SK-N-SH (cell line): ENCODE data around the gene CR1L. TPM values are rescaled to one million over a fixed set of nuclear protein-coding genes. Genes with fewer than 3 reads are reported as not detected.

ENCODE experiments used
- CTCF ChIA-PET: fragments of 300-600, 350-600 bp; formaldehyde crosslinking; extraction: SDS; loops from one replicate; lab custom pipeline; 2021; lab: Yijun Ruan, JAX
- POLR2A ChIA-PET: fragments of 350-600 bp; sonication (Branson Sonifier 250); formaldehyde crosslinking; extraction: SDS; loops from one replicate; lab custom pipeline; 2020; ENCODE audit warnings: antibody characterized with exemption, inconsistent platforms; lab: Yijun Ruan, JAX
- DNase-seq: peaks from one replicate; pipeline ENCODE4 v3.0.0; 2012
- H2AFZ ChIP-seq: fragments of 200-600 bp; sonication (generic); 2 replicates; pipeline ENCODE4 v1.8.1; 2016; ENCODE audit warnings: antibody characterized with exemption, mild to moderate bottlenecking, low read depth
- H3F3A ChIP-seq: fragments of 200-600 bp; sonication (generic); replicated peaks from 2 replicates; pipeline ENCODE3; 2016; ENCODE audit warnings: antibody characterized with exemption, mild to moderate bottlenecking; ENCODE audit not compliant: insufficient read depth
- H3K27ac ChIP-seq, 2 experiments: fragments of 200-500 bp in 1 of 2; fragments of 200-600 bp in 1 of 2; sonication (Bioruptor generic) in 1 of 2; sonication (generic), shearing (Covaris generic) in 1 of 2; 2 replicates each; pipeline versions ENCODE4 v1.5.1 to v1.6.1; 2014 to 2016; ENCODE audit warnings: low read depth in 2 of 2, inconsistent platforms in 1 of 2, low read length in 1 of 2, mild to moderate bottlenecking in 1 of 2, mixed read lengths in 1 of 2
- H3K27me3 ChIP-seq: fragments of 200-600 bp; sonication (generic), shearing (Covaris generic); 2 replicates; pipeline ENCODE4 v1.6.1; 2016; ENCODE audit warnings: mixed run types; ENCODE audit not compliant: insufficient read depth
- H3K36me3 ChIP-seq, 2 experiments: fragments of 200-500 bp in 1 of 2; fragments of 200-600 bp in 1 of 2; sonication (Bioruptor generic) in 1 of 2; sonication (generic) in 1 of 2; replicated peaks in 1 of 2; 2 replicates each; pipeline versions ENCODE3 to v1.5.1; 2014 to 2016; ENCODE audit warnings: low read length in 1 of 2, mild to moderate bottlenecking in 1 of 2; ENCODE audit not compliant: insufficient read depth in 2 of 2, control insufficient read depth in 1 of 2
- H3K4me1 ChIP-seq, 2 experiments: fragments of 200-500 bp in 1 of 2; fragments of 200-600 bp in 1 of 2; sonication (Bioruptor generic) in 1 of 2; sonication (generic), shearing (Covaris generic) in 1 of 2; 2 replicates each; pipeline versions ENCODE4 v1.5.1 to v1.6.1; 2014 to 2016; ENCODE audit warnings: low read depth in 1 of 2, low read length in 1 of 2, mixed run types in 1 of 2; ENCODE audit not compliant: insufficient read depth in 2 of 2, control insufficient read depth in 1 of 2
- H3K4me2 ChIP-seq: fragments of 200-600 bp; sonication (generic), shearing (Covaris generic); 2 replicates; pipeline ENCODE4 v1.6.1; 2017; ENCODE audit warnings: mixed run types
- H3K4me3 ChIP-seq, 2 experiments: fragments of 200-500 bp in 1 of 2; fragments of 200-600 bp in 1 of 2; sonication (Bioruptor generic) in 1 of 2; sonication (generic), shearing (Covaris generic) in 1 of 2; 2 replicates each; pipeline versions ENCODE4 v1.5.1 to v1.8.1; 2014 to 2016; ENCODE audit warnings: low read depth in 2 of 2, inconsistent platforms in 1 of 2, low read length in 1 of 2, mild to moderate bottlenecking in 1 of 2, mixed read lengths in 1 of 2, moderate library complexity in 1 of 2
- H3K79me2 ChIP-seq: fragments of 200-600 bp; sonication (generic); 2 replicates; pipeline ENCODE4 v1.8.1; 2017; ENCODE audit warnings: mild to moderate bottlenecking; ENCODE audit not compliant: insufficient read depth
- H3K9ac ChIP-seq: fragments of 200-600 bp; sonication (generic); 2 replicates; pipeline ENCODE4 v1.6.1; 2017; ENCODE audit warnings: mixed run types
- H3K9me2 ChIP-seq: fragments of 200-600 bp; sonication (generic); 2 replicates; pipeline ENCODE4 v1.6.1; 2017; ENCODE audit warnings: mixed run types
- H3K9me3 ChIP-seq: fragments of 200-600 bp; sonication (generic); 2 replicates; pipeline ENCODE4 v1.6.1; 2017; ENCODE audit warnings: mixed run types, mild to moderate bottlenecking, moderate library complexity
- H4K20me1 ChIP-seq: fragments of 200-600 bp; sonication (generic); 2 replicates; pipeline ENCODE4 v1.6.1; 2017; ENCODE audit warnings: mild to moderate bottlenecking, mixed run types; ENCODE audit not compliant: insufficient read depth
- ELF1 ChIP-seq: IDR thresholded peaks from 2 replicates; pipeline ENCODE4 v1.4.0; 2012
- FOSL2 ChIP-seq: IDR thresholded peaks from 2 replicates; pipeline ENCODE4 v1.4.0; 2012; ENCODE audit warnings: low read depth, mild to moderate bottlenecking, moderate library complexity, borderline replicate concordance
- GABPA ChIP-seq: IDR thresholded peaks from 2 replicates; pipeline ENCODE4 v1.4.0; 2012; ENCODE audit warnings: low read depth, mild to moderate bottlenecking
- JUND ChIP-seq: IDR thresholded peaks from 2 replicates; pipeline ENCODE4 v1.4.0; 2012
- MEF2A ChIP-seq: IDR thresholded peaks from 2 replicates; pipeline ENCODE4 v1.4.0; 2012; ENCODE audit warnings: low read depth, borderline replicate concordance
- NFIC ChIP-seq: IDR thresholded peaks from 2 replicates; pipeline ENCODE4 v1.4.0; 2012; ENCODE audit warnings: borderline replicate concordance
- RAD21 ChIP-seq: IDR thresholded peaks from 2 replicates; pipeline ENCODE4 v1.6.1; 2012; ENCODE audit warnings: mild to moderate bottlenecking, low read length
- RCOR1 ChIP-seq: fragments of 150-350 bp; IDR thresholded peaks from 2 replicates; pipeline ENCODE4 v1.6.1; 2017; ENCODE audit warnings: antibody characterized with exemption, low read length
- SMC3 ChIP-seq: IDR thresholded peaks from 2 replicates; pipeline ENCODE4 v1.6.1; 2012; ENCODE audit warnings: low read depth, low read length, improper control_type of control experiment
- TAF1 ChIP-seq: IDR thresholded peaks from 2 replicates; pipeline ENCODE4 v1.6.1; 2012; ENCODE audit warnings: low read depth, mild to moderate bottlenecking, low read length, moderate library complexity, borderline replicate concordance
- WGBS: methylation state at CpG from one replicate; pipeline ENCODE4 v1.1.6; 2017; ENCODE audit warnings: low lambda C conversion rate; 5-methylcytosine and 5-hydroxymethylcytosine counted together
- polyA plus RNA-seq, 3 experiments: library from polyadenylated mRNA; depleted of rRNA; stranded (reverse); fragments of >200 nt; gene quantifications; 2 replicates each; pipeline ENCODE4 v1.2.3, GENCODE V29; 2012
- TF ChIP-seq, protein P1 (sequence below): IDR thresholded peaks from 2 replicates; pipeline ENCODE4 v1.4.0; 2012; ENCODE audit warnings: low read depth, borderline replicate concordance
- TF ChIP-seq, protein P2 (sequence below): fragments of 150-350 bp; IDR thresholded peaks from 2 replicates; pipeline ENCODE4 v1.6.1; 2017; ENCODE audit warnings: antibody characterized with exemption, low read length, low read depth, borderline replicate concordance
- TF ChIP-seq, protein P3 (sequence below): fragments of 200-600 bp; sonication (generic); IDR thresholded peaks from 2 replicates; pipeline ENCODE4 v1.6.1; 2017; ENCODE audit warnings: antibody characterized with exemption, mild to moderate bottlenecking, moderate library complexity
- TF ChIP-seq, protein P4 (sequence below): IDR thresholded peaks from 2 replicates; pipeline ENCODE4; 2012
- TF ChIP-seq, protein P5 (sequence below): IDR thresholded peaks from 2 replicates; pipeline ENCODE4 v1.4.0; 2012; ENCODE audit warnings: low read depth, borderline replicate concordance

CR1L gene
- polyA plus RNA-seq, 1 of the 3 experiments (the other 2 are of a cell fraction) = not detected

DNA sequence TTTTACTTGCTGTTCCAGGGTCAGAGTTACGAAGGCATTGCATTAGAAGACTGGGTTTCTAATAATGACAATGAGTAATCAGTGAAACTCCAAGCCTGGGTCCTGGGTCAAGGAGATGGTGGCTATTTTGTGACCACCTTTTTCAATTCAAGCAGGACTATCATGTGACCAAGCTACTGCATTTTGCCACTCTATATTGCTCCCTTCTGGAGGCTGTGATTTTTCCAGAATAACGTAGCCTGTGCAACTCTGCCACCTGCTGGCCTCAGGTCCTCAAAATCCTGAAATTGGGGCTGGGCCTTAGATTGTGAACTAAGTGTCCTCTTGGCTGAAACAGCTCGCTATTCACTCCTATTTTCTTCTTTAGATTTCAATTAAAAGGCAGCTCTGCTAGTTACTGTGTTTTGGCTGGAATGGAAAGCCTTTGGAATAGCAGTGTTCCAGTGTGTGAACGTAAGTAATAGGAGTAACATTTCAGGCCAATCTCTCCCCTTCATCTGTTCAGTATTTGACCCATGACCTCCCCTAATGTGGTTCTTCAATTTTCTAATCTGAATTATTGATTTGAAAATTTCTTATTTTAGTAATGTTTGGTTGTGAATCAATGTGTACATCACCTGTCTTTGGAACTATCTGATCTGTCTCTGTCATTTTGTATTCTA is 54.0 kb downstream of the CR1L start:
- Histone ChIP-seq H4K20me1 (no peaks in the 10 kb centered on the region), H3K4me1 (no peaks in the 10 kb centered on the region), H3K4me2 (no peak overlapping the region), H3K9ac (no peak overlapping the region), H3K79me2 (no peaks in the 10 kb centered on the region), H3K27ac (no peak overlapping the region), H3K36me3 (no peaks in the 10 kb centered on the region), H3K9me2 (no peaks in the 10 kb centered on the region), H3K27me3 (no peaks in the 10 kb centered on the region), H3K9me3 (no peaks in the 10 kb centered on the region), H2AFZ (no peak overlapping the region), H3K4me3 (no peak overlapping the region), H3F3A (no peaks in the 10 kb centered on the region)
- CTCF ChIA-PET = interaction anchor here (0.6 to 2.8 kb wide), 25 partner anchors 9 to 121 kb away, joined by 3 to 27 read pairs (median 4); no protein-coding TSS in a partner anchor
- WGBS = 39% methylated on average over 4 of the region's 4 CpGs
- TF ChIP-seq JUND (no peak), RAD21 (peak; percentile 74), SMC3 (peak; percentile 54)
- TF ChIP-seq, protein P1, sequence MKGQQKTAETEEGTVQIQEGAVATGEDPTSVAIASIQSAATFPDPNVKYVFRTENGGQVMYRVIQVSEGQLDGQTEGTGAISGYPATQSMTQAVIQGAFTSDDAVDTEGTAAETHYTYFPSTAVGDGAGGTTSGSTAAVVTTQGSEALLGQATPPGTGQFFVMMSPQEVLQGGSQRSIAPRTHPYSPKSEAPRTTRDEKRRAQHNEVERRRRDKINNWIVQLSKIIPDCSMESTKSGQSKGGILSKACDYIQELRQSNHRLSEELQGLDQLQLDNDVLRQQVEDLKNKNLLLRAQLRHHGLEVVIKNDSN = peak; percentile 48; the same call in 1 of the 2 replicates
- TF ChIP-seq, protein P2, sequence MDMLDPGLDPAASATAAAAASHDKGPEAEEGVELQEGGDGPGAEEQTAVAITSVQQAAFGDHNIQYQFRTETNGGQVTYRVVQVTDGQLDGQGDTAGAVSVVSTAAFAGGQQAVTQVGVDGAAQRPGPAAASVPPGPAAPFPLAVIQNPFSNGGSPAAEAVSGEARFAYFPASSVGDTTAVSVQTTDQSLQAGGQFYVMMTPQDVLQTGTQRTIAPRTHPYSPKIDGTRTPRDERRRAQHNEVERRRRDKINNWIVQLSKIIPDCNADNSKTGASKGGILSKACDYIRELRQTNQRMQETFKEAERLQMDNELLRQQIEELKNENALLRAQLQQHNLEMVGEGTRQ = no peak
- TF ChIP-seq, protein P3, sequence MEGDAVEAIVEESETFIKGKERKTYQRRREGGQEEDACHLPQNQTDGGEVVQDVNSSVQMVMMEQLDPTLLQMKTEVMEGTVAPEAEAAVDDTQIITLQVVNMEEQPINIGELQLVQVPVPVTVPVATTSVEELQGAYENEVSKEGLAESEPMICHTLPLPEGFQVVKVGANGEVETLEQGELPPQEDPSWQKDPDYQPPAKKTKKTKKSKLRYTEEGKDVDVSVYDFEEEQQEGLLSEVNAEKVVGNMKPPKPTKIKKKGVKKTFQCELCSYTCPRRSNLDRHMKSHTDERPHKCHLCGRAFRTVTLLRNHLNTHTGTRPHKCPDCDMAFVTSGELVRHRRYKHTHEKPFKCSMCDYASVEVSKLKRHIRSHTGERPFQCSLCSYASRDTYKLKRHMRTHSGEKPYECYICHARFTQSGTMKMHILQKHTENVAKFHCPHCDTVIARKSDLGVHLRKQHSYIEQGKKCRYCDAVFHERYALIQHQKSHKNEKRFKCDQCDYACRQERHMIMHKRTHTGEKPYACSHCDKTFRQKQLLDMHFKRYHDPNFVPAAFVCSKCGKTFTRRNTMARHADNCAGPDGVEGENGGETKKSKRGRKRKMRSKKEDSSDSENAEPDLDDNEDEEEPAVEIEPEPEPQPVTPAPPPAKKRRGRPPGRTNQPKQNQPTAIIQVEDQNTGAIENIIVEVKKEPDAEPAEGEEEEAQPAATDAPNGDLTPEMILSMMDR = peak; percentile 76
- peak; percentile 24 for DNase-seq
- POLR2A ChIA-PET = no interaction called here

DNA sequence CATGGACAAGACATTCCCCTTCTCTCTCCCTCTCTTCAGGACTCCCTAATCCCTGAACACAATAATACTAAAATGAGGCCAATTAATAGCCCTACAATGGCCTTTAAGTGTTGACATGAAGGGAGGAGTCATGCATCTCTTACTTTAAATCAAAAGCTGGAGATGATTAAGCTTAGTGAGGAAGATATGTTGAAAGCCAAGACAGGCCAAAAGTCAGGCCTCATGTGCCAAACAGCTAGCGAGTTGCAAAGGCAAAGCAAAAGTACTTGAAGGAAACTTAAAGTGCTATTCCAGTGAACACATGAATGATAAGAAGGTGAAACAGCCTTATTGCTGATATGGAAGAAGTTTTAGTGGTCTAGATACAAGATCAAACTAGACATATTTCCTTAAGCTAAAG is 57.4 kb downstream of the CR1L start:
- WGBS = 53% methylated on average over 1 of the region's 1 CpG
- no peak for TF ChIP-seq TAF1
- TF ChIP-seq, protein P4, sequence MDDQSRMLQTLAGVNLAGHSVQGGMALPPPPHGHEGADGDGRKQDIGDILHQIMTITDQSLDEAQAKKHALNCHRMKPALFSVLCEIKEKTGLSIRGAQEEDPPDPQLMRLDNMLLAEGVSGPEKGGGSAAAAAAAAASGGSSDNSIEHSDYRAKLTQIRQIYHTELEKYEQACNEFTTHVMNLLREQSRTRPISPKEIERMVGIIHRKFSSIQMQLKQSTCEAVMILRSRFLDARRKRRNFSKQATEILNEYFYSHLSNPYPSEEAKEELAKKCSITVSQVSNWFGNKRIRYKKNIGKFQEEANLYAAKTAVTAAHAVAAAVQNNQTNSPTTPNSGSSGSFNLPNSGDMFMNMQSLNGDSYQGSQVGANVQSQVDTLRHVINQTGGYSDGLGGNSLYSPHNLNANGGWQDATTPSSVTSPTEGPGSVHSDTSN = no peak
- no peak for TF ChIP-seq GABPA
- no peak for TF ChIP-seq RCOR1
- TF ChIP-seq, protein P1 = no peak
- no peak for TF ChIP-seq FOSL2
- TF ChIP-seq, protein P2 = no peak
- no peak for TF ChIP-seq MEF2A
- TF ChIP-seq, protein P5, sequence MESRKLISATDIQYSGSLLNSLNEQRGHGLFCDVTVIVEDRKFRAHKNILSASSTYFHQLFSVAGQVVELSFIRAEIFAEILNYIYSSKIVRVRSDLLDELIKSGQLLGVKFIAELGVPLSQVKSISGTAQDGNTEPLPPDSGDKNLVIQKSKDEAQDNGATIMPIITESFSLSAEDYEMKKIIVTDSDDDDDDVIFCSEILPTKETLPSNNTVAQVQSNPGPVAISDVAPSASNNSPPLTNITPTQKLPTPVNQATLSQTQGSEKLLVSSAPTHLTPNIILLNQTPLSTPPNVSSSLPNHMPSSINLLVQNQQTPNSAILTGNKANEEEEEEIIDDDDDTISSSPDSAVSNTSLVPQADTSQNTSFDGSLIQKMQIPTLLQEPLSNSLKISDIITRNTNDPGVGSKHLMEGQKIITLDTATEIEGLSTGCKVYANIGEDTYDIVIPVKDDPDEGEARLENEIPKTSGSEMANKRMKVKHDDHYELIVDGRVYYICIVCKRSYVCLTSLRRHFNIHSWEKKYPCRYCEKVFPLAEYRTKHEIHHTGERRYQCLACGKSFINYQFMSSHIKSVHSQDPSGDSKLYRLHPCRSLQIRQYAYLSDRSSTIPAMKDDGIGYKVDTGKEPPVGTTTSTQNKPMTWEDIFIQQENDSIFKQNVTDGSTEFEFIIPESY = no peak
- TF ChIP-seq ELF1 = no peak
- no peak for TF ChIP-seq NFIC

More for the DNA sequence above, 57.4 kb downstream of the CR1L start:
- no peaks in the 10 kb centered on the region for H3K9me2 ChIP-seq
- H2AFZ ChIP-seq = no peak overlapping the region
- H3K27ac ChIP-seq = no peak overlapping the region
- no peaks in the 10 kb centered on the region for H3K9me3 ChIP-seq
- CTCF ChIA-PET = interaction anchor here (0.8 to 2.1 kb wide), 2 partner anchors 9 to 95 kb away, joined by 3 to 10 read pairs; no protein-coding TSS in a partner anchor
- no peaks in the 10 kb centered on the region for H3K36me3 ChIP-seq
- H3K9ac ChIP-seq = no peak overlapping the region
- H3F3A ChIP-seq = no peaks in the 10 kb centered on the region
- H3K4me2 ChIP-seq = no peak overlapping the region
- H3K27me3 ChIP-seq = no peaks in the 10 kb centered on the region
- H4K20me1 ChIP-seq = no peaks in the 10 kb centered on the region
- POLR2A ChIA-PET = no interaction called here
- H3K4me3 ChIP-seq = no peak overlapping the region
- H3K4me1 ChIP-seq = 0 out of 4 replicates have a peak, but pooled peaks cover 0 to 3% of the 10 kb centered on the region in 2 experiments
- DNase-seq = no peak
- no peaks in the 10 kb centered on the region for H3K79me2 ChIP-seq
